Activated T-cell treated with anti-CD3 and anti-CD28 coated beads, Interleukin-2, amount 50 U/mL, for 4 hours (primary cell): ENCODE measurements around the gene MYCBP2. TPM values are rescaled to one million over a fixed set of nuclear protein-coding genes. Genes with fewer than 3 reads are reported as not detected.
"Not testable (repeated sequence)": the region's sequence is repeated elsewhere in the genome, so short reads cannot be mapped to it uniquely, and the experiment has no call there.

ENCODE experiments used
- ATAC-seq, 2 donors: fragments of 200-7000 bp; cut with Tn5 transposase; one replicate each; pipeline ENCODE4 v1.10.0; 2021
- DNase-seq: peaks from one replicate; pipeline ENCODE4 v3.0.0-alpha.2; 2020
- H3K27me3 Mint-ChIP-seq: one replicate; pipeline ENCODE4 v1.8.0; 2021; ENCODE audit warnings: low read depth, mixed read lengths
- H3K36me3 Mint-ChIP-seq: one replicate; pipeline ENCODE4 v1.8.0; 2022; ENCODE audit warnings: mixed read lengths; ENCODE audit not compliant: insufficient read depth
- H3K4me1 Mint-ChIP-seq: one replicate; pipeline ENCODE4 v1.8.0; 2021; ENCODE audit warnings: low read depth, mixed read lengths
- H3K4me3 Mint-ChIP-seq: one replicate; pipeline ENCODE4 v1.8.0; 2021; ENCODE audit warnings: mild to moderate bottlenecking, moderate library complexity, mixed read lengths
- H3K9me3 Mint-ChIP-seq: one replicate; pipeline ENCODE4 v1.8.0; 2021; ENCODE audit warnings: mixed read lengths
- total RNA-seq, 3 donors: library from RNA; stranded (reverse); gene quantifications; one replicate each; pipeline ENCODE4 v1.2.1, GENCODE V29; 2021

MYCBP2 gene
- total RNA-seq, 3 donors from 2014 or later: 81.1 to 96.0 (median 88.3) TPM

GRCh38 chr13:77026255-77026860, 300.5 kb downstream of the MYCBP2 start:
- H3K36me3 Mint-ChIP-seq: peaks cover 7% of the 10 kb centered on the region
- H3K4me3 Mint-ChIP-seq: peak overlapping the region; percentile 96
- peaks cover 55% of the 10 kb centered on the region for H3K4me1 Mint-ChIP-seq
- H3K9me3 Mint-ChIP-seq: no peaks in the 10 kb centered on the region
- DNase-seq (peak; percentile 65), ATAC-seq (peak; percentile 60 to 67)
- H3K27me3 Mint-ChIP-seq: peaks cover 2% of the 10 kb centered on the region

GRCh38 chr13:77022341-77022740, 304.6 kb downstream of the MYCBP2 start:
- ATAC-seq (no peak), DNase-seq (no peak)
- Mint-ChIP-seq H3K9me3 (no peaks in the 10 kb centered on the region), H3K4me1 (peaks cover 69% of the 10 kb centered on the region), H3K27me3 (no peaks in the 10 kb centered on the region), H3K4me3 (no peak overlapping the region), H3K36me3 (peaks cover 14% of the 10 kb centered on the region)

- H3K36me3 Mint-ChIP-seq: peaks cover 27% of the 10 kb centered on the region
- no peaks in the 10 kb centered on the region for H3K9me3 Mint-ChIP-seq
- no peaks in the 10 kb centered on the region for H3K27me3 Mint-ChIP-seq
- H3K4me3 Mint-ChIP-seq: no peak overlapping the region
- DNase-seq: no peak
- ATAC-seq: no peak
- H3K4me1 Mint-ChIP-seq: peaks cover 69% of the 10 kb centered on the region
Observed at GRCh38 chr13:77019756-77020155, 307.1 kb downstream of the MYCBP2 start.

GRCh38 chr13:77016888-77017623, 309.8 kb downstream of the MYCBP2 start:
- no peak for DNase-seq
- Mint-ChIP-seq H3K9me3 (no peaks in the 10 kb centered on the region), H3K4me3 (no peak overlapping the region), H3K4me1 (peaks cover 58% of the 10 kb centered on the region), H3K27me3 (no peaks in the 10 kb centered on the region), H3K36me3 (peaks cover 38% of the 10 kb centered on the region)
- ATAC-seq: no peak

- no peaks in the 10 kb centered on the region for H3K27me3 Mint-ChIP-seq
- ATAC-seq: no peak
- no peaks in the 10 kb centered on the region for H3K9me3 Mint-ChIP-seq
- peaks cover 51% of the 10 kb centered on the region for H3K4me1 Mint-ChIP-seq
- no peak for DNase-seq
- H3K4me3 Mint-ChIP-seq: no peak overlapping the region
- peaks cover 40% of the 10 kb centered on the region for H3K36me3 Mint-ChIP-seq
Observed at GRCh38 chr13:77016251-77016812, 310.6 kb downstream of the MYCBP2 start.

- H3K4me3 Mint-ChIP-seq: no peak overlapping the region
- no peaks in the 10 kb centered on the region for H3K27me3 Mint-ChIP-seq
- H3K4me1 Mint-ChIP-seq: peaks cover 42% of the 10 kb centered on the region
- H3K36me3 Mint-ChIP-seq: peaks cover 42% of the 10 kb centered on the region
- DNase-seq: no peak
- no peaks in the 10 kb centered on the region for H3K9me3 Mint-ChIP-seq
- ATAC-seq: no peak
Observed at GRCh38 chr13:77014906-77015685, 311.8 kb downstream of the MYCBP2 start.

- H3K27me3 Mint-ChIP-seq: no peaks in the 10 kb centered on the region
- H3K9me3 Mint-ChIP-seq: no peaks in the 10 kb centered on the region
- no peak for ATAC-seq
- no peak overlapping the region for H3K4me3 Mint-ChIP-seq
- peaks cover 50% of the 10 kb centered on the region for H3K36me3 Mint-ChIP-seq
- DNase-seq: no peak
- peaks cover 40% of the 10 kb centered on the region for H3K4me1 Mint-ChIP-seq
Observed at GRCh38 chr13:77013853-77014542, 312.9 kb downstream of the MYCBP2 start.

- not testable (repeated sequence) for H3K27me3 Mint-ChIP-seq, H3K9me3 Mint-ChIP-seq, DNase-seq, ATAC-seq, H3K4me3 Mint-ChIP-seq
- peaks cover 37% of the 10 kb centered on the region for H3K4me1 Mint-ChIP-seq
- H3K36me3 Mint-ChIP-seq: peaks cover 43% of the 10 kb centered on the region
Observed at GRCh38 chr13:77009719-77010118, 317.2 kb downstream of the MYCBP2 start.

GRCh38 chr13:77009011-77009410, 317.9 kb downstream of the MYCBP2 start:
- Mint-ChIP-seq H3K9me3 (no peaks in the 10 kb centered on the region), H3K27me3 (no peaks in the 10 kb centered on the region), H3K4me1 (peaks cover 35% of the 10 kb centered on the region), H3K36me3 (peaks cover 37% of the 10 kb centered on the region), H3K4me3 (no peak overlapping the region)
- DNase-seq (no peak), ATAC-seq (peak; percentile 83 to 93)

GRCh38 chr13:77008337-77008736, 318.6 kb downstream of the MYCBP2 start:
- H3K27me3 Mint-ChIP-seq, DNase-seq, H3K9me3 Mint-ChIP-seq, H3K4me3 Mint-ChIP-seq: not testable (repeated sequence)
- ATAC-seq: peak in 1 of 2 donors; percentile 44
- peaks cover 32% of the 10 kb centered on the region for H3K36me3 Mint-ChIP-seq
- H3K4me1 Mint-ChIP-seq: peaks cover 31% of the 10 kb centered on the region

- Mint-ChIP-seq H3K9me3 (no peaks in the 10 kb centered on the region), H3K4me1 (peaks cover 32% of the 10 kb centered on the region), H3K36me3 (peaks cover 37% of the 10 kb centered on the region), H3K4me3 (no peak overlapping the region), H3K27me3 (no peaks in the 10 kb centered on the region)
- DNase-seq: no peak
- no peak for ATAC-seq
Observed at GRCh38 chr13:77002590-77003190, 324.2 kb downstream of the MYCBP2 start.

- ATAC-seq: peak in 1 of 2 donors; percentile 30
- peaks cover 35% of the 10 kb centered on the region for H3K36me3 Mint-ChIP-seq
Observed at GRCh38 chr13:77001963-77002587, 324.8 kb downstream of the MYCBP2 start.

GRCh38 chr13:77001540-77001939, 325.4 kb downstream of the MYCBP2 start:
- H3K4me1 Mint-ChIP-seq: peaks cover 26% of the 10 kb centered on the region
- H3K4me3 Mint-ChIP-seq: no peak overlapping the region
- H3K9me3 Mint-ChIP-seq: no peaks in the 10 kb centered on the region
- H3K36me3 Mint-ChIP-seq: peaks cover 35% of the 10 kb centered on the region
- no peak for ATAC-seq
- H3K27me3 Mint-ChIP-seq: no peaks in the 10 kb centered on the region
- no peak for DNase-seq

More at GRCh38 chr13:77001963-77002587, 324.8 kb downstream of the MYCBP2 start:
- H3K9me3 Mint-ChIP-seq: no peaks in the 10 kb centered on the region
- H3K27me3 Mint-ChIP-seq: no peaks in the 10 kb centered on the region
- no peak overlapping the region for H3K4me3 Mint-ChIP-seq
- DNase-seq: no peak
- H3K4me1 Mint-ChIP-seq: peaks cover 27% of the 10 kb centered on the region
